NCI-H1092 treated with DMSO at 0.1 percent for 48 hours (cell line): ENCODE measurements around the gene LRRC7.

ENCODE experiments used
- DNase-seq: peaks from one replicate; lab custom pipeline; 2025; lab: John Stamatoyannopoulos, UW

LRRC7 gene

GRCh38 chr1:70092526-70092925 lies 524.8 kb downstream of the LRRC7 start:
- DNase-seq: no peak

DNA sequence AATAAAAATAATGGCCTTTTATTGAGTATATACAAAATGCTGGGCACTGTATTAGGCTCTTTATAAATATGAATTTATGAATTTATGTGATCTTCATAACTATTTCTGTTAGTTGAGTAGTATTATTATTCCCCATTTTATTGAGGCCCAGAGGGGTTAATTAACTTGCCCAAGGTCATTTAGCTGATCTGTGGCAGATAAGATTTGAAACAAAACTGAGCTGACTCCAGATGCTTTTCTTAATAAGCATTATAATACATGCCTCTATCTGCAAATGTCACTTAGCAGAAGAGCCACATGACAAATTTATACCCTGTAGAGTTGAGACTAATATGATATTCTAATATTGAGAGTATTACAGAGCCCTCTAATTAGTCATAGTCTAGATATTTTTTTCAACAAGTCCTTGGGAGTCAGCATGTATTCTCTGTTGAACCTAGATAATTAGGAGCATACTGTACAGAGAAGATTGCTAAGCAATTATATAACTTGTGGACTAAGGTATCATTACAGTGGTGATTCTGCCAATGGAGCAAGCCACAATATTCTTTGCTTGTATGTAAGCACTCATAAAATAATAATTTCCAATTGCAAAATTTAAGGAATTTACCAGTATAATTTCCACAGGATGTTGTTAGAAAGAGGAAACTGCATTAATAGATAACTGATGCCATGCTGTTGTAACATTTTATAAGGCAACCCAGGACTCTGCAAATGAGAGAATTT lies 525.7 kb downstream of the LRRC7 start:
- DNase-seq: no peak

DNA sequence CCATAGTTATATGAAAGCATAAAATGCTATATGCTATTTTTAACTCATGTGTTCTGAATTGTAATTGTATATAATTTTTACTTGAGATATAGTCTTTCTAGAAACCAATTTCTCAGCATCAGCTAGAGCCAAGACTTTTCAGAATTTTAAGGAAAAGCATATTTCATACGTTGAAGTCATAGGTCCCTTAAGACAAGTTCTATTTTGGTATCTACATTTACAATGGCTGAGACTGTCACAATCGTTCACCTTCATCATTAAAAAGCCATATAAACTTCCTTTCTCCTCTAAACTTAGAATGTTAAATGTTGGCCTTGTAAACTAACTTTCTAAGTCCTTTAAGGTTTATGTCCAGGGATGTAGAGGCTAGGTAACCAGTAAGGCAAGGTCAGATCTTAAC lies 533.5 kb downstream of the LRRC7 start:
- DNase-seq: no peak

DNA sequence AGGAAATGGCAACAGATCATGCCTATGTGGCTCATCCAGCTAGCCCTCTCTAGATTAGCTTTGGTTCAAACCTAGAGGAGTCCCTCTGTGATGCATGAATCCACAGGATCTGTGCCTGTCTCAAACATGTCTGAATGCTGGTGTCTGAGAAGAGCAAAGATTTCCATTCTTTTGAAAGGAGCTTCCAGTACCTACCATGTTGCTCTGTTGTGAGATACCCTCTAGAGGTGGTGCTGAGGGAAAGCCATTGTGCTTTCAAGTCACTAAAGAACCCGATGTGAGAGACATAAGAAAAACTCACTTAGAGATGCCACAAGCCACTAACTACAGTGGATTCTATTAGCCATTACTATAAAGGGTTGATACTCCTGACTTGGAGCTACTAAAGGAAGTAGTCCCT lies 534.1 kb downstream of the LRRC7 start:
- DNase-seq: no peak

DNA sequence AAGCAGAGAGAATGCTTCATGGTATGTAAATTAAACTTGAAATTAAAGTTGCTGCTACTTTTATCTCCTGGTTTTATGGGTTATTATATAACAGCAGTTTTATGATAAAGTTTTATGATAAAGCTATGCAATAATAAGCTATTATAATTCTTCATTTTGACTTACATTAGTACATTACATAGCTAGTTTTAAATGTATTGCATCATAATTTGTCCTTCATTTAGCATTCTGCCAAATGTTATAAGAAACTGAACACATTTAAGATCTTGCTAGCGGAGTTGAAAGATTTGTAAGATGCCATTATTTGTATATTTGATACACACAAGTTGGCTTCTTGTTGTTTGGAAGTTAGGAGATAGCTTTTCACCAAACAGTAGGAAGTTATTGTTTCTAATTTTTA lies 536.0 kb downstream of the LRRC7 start:
- DNase-seq: no peak

DNA sequence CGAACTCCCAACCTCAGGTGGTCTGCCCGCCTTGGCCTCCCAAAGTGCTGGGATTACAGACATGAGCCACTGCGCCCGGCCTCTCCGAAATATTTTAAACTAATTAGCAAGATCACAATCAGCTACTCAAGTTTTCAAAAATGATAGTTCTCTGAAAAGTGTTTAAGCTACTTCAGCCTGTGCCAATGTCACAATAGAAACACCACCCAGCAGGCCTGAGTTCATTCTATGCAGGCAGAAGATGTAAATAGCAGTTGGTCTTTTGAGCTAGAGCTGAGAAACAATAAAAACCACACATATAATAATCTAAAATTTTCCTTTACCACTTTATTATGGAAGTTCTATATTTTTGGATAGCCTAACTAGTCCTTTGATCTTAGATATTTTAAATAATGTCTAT lies 541.5 kb downstream of the LRRC7 start:
- DNase-seq: no peak

DNA sequence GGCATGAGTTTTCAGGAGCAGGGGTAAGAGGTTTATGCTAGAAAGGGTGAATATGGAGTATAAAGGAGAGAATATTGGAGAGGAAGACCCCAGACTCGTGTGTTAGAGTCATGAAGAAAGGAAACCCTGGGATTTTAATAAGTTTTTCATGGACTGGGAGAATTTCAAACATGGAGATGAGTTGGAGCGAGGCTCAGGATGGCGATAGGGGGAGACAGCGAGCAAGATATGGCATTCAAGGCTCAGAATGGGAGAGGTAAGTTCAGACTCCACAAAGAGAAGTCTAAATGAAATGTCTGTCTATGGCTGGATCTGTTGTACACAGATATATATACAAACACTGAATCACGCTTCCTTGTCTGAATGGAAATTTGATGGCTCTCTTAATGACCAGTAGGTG lies 545.1 kb downstream of the LRRC7 start:
- DNase-seq: no peak

DNA sequence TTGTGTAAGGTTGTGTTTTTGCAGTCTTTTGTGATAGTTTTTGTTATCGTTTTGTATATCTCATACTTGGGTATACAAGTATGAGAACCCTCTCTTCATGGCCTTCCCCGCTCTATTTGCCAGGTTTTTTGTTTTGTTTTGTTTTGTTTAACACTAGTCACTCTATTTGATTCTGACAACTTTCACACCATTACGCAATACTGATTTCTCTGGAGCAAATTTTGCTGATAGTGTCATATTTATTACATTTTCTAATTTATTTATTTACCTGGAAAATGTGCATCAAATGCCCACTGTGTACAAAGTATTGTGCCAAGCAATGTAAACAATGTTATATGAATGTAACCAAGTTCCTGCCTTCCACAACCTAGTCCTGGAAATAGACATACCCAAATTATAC lies 547.6 kb downstream of the LRRC7 start:
- DNase-seq: no peak

GRCh38 chr1:70117046-70117445 lies 549.3 kb downstream of the LRRC7 start:
- DNase-seq: no peak

- no peak for DNase-seq
Observed at GRCh38 chr1:70134148-70134547, 566.4 kb downstream of the LRRC7 start.

DNA sequence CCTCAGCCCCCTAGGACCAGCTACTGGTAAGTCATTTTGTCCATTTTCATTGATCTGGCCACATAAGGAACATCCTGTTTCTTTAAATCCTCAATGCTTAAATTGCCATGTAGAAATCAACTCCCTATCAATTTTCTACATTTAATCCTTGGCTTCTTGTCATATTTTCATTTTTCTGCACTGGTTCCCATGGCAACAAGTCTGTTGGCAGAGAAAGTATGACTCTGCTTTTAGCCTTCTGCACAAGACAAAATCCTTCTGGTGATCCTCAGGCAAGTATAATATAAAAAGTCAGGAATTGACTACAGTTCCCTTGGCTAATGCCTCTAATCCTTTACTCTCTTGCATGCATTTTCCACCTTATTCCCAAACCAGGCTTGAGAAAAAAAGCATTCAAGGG lies 572.6 kb downstream of the LRRC7 start:
- DNase-seq: no peak

DNA sequence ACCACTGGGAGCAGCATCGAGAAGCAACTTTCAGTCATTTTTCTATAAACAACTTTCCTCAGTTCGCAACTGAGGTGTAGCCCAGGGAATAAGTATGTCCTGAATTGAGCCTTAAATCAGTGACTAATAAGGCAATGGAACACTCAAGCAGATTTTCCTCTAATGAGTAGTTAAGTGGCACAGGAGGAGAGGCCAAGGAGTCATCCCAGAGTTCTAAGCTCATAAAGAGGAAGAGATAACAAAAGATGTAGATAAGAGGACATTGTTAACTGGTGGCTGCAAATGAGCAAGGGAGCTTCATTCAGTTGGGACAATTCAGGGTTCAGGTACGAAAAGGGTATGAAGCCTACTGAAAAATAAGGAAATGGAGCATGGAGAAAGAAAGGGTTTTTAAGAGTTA lies 573.2 kb downstream of the LRRC7 start:
- DNase-seq: no peak

DNA sequence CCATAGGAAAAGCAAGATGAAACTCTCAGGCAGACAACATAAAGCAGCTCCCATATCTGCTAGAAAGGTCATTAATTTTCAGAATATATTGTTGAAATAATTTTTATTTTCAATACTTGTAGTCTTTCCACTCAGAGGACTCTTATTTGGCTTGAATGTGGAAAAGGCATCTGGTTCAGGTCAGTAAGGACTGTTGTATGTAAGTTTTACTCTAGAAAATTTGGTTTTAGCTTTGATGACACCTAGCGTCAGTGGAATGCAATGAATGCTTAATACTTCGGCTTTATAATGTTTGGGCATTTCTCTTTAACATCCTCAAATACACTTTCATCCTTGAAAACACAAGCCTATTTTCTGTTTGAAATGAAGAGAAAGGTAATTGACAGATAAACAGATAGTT lies 574.4 kb downstream of the LRRC7 start:
- no peak for DNase-seq

DNA sequence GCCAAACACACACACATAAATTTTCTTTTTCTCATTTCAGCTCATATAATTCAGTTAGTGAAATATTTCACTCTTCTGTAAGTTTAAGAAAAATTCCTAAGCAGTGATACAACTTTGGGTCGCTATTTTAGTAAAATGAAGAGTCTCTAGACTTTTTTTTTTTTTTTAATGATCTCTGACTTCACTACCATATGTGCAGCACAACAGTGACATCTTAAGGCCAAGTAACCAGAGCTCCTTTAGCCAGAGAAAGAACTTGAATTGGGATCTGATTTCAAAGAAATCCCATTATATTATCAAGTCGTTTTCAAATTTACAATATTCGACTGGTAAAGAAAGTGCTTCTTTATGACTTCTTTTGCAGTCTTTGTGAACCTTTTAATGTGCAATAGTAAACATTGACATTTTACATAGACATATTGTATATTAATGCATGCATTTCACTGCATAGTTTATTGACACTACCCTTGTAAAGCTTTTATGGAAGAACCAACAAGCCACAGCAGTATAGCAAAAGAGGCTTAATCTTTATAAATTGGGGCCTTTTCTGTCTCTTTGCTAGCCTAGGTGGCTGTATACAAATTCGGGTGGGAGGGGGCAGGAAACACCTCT lies 575.4 kb downstream of the LRRC7 start:
- DNase-seq: no peak

- DNase-seq: no peak
Observed at GRCh38 chr1:70146488-70146887, 578.8 kb downstream of the LRRC7 start.

DNA sequence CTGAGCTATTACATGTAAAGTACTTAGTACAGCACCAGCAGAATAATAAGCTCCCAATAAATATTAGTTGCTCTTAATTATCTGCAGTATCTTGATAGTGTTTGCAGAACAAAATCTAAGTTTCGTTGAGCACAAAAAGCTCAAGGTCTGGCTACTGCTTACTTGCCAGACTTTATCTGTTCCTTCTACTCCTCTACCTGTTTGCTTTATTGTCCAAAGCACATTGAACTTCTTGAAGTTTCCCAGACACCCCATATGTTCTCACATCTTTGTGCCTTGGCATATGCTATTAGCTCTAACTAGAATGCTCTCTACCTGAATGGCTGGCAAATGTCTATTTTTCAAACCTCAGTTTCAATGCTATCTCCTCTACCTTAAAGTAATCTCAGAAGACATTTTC lies 582.7 kb downstream of the LRRC7 start:
- DNase-seq: no peak

GRCh38 chr1:70153739-70154138 lies 586.0 kb downstream of the LRRC7 start:
- no peak for DNase-seq

GRCh38 chr1:70156529-70157120 lies 588.9 kb downstream of the LRRC7 start:
- DNase-seq: no peak

- no peak for DNase-seq
Observed at GRCh38 chr1:70164350-70164749, 596.6 kb downstream of the LRRC7 start.

- DNase-seq: no peak
Observed at GRCh38 chr1:70168283-70168682, 600.6 kb downstream of the LRRC7 start.

DNA sequence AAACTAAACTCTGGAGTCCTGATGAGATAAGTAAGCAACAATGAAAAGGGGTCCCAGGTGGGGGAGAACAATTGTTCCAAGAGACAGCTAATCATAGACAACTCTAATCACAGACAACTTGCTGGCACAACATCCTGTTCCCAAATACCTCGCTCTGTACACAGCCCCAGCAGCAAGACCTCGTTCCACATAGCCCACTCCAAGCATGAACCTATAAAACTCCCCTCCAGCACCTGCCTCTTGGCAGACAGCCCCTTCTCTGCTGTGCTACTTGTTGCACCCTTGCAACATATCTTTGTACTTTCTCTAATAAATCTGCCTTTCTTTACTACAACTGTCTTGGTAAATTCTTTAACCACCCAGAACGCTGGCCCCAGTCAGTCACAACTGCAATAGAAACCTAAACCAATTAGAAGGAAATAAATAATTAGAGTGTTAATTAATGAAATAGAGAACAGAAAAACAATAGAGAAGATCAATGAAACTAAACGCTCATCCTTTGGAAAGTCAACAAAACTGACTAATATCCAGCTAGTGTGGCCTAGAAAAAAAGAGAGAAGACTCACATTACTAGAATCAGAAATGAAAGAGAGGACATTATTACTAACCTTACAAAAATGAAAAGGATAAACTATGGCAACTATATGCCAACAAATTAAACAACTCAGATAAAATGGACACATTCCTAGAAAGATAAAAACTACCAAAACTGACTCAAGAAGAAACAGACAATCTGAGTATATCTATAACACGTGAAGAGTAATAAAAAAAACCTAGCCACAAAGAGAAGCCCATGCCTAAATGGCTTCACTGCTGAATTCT lies 601.5 kb downstream of the LRRC7 start:
- DNase-seq: no peak

DNA sequence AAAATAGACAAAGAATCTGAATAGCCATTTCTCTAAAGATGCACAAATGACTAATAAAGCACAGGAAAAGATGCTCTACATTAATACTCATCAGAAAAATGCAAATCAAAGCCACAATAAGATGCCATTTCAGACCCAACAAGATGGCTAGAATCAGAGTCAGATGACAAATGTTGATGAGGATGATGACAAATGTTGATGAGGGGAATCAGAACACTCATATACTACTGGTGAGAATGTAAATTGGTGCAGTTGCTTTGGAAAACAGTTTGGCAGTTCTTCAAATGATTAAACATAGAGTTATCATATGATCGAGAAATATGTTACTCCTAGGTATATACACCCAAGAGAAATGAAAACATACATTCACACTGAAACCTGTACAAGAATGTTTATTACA lies 603.8 kb downstream of the LRRC7 start:
- DNase-seq: no peak
